ENCODE data around the gene CLEC16A.

The CLEC16A gene

GRCh38 chr16:11007714-11008280 is 63.4 kb downstream of the CLEC16A start:
- Histone ChIP-seq H3F3A (ENCODE audit: control insufficient read depth, insufficient read depth) (no peaks in the 10 kb centered on the region), H3K27ac (ENCODE audit: low read depth, low read length) (no peak overlapping the region), H3K4me1 (ENCODE audit: control insufficient read depth, low read length) (no peaks in the 10 kb centered on the region), H3K4me2 (ENCODE audit: low read length) (no peak overlapping the region), H3K9me3 (ENCODE audit: control insufficient read depth, insufficient read depth, low read length) (no peaks in the 10 kb centered on the region), H3K4me3 (ENCODE audit: low read length) (no peak overlapping the region), H3K9me2 (replicated peaks; ENCODE audit: control insufficient read depth, low read length) (no peaks in the 10 kb centered on the region), H3K27me3 (ENCODE audit: control insufficient read depth, low read length) (no peaks in the 10 kb centered on the region), H3K36me3 (ENCODE audit: control insufficient read depth, low read length) (peaks cover 15% of the 10 kb centered on the region), H4K20me1 (ENCODE audit: control insufficient read depth, insufficient read depth, low read depth, low read length) (no peaks in the 10 kb centered on the region), H3K79me2 (ENCODE audit: control insufficient read depth, low read length) (no peaks in the 10 kb centered on the region)
- TF ChIP-seq CTCF (IDR thresholded peaks at IDR 0.05; ENCODE audit: low read depth, low read length, poor library complexity, severe bottlenecking) (no peak), EZH2phosphoT487 (IDR thresholded peaks at IDR 0.05; ENCODE audit: borderline replicate concordance, low read length) (no peak)

GRCh38 chr16:11009027-11009755 is 64.8 kb downstream of the CLEC16A start:
- TF ChIP-seq EZH2phosphoT487 (IDR thresholded peaks at IDR 0.05; ENCODE audit: borderline replicate concordance, low read length) = no peak
- no peak for TF ChIP-seq CTCF (IDR thresholded peaks at IDR 0.05; ENCODE audit: low read depth, low read length, poor library complexity, severe bottlenecking)
- no peaks in the 10 kb centered on the region for H3K9me2 ChIP-seq (replicated peaks; ENCODE audit: control insufficient read depth, low read length)
- H3K36me3 ChIP-seq (ENCODE audit: control insufficient read depth, low read length) = peaks cover 9% of the 10 kb centered on the region; the same call in 1 of the 2 replicates
- H4K20me1 ChIP-seq (ENCODE audit: control insufficient read depth, insufficient read depth, low read depth, low read length) = no peaks in the 10 kb centered on the region
- no peak overlapping the region for H3K4me3 ChIP-seq (ENCODE audit: low read length)
- no peaks in the 10 kb centered on the region for H3F3A ChIP-seq (ENCODE audit: control insufficient read depth, insufficient read depth)
- H3K27me3 ChIP-seq (ENCODE audit: control insufficient read depth, low read length) = no peaks in the 10 kb centered on the region
- no peaks in the 10 kb centered on the region for H3K79me2 ChIP-seq (ENCODE audit: control insufficient read depth, low read length)
- no peaks in the 10 kb centered on the region for H3K4me1 ChIP-seq (ENCODE audit: control insufficient read depth, low read length)
- H3K4me2 ChIP-seq (ENCODE audit: low read length) = no peak overlapping the region
- no peaks in the 10 kb centered on the region for H3K9me3 ChIP-seq (ENCODE audit: control insufficient read depth, insufficient read depth, low read length)
- no peak overlapping the region for H3K27ac ChIP-seq (ENCODE audit: low read depth, low read length)

DNA sequence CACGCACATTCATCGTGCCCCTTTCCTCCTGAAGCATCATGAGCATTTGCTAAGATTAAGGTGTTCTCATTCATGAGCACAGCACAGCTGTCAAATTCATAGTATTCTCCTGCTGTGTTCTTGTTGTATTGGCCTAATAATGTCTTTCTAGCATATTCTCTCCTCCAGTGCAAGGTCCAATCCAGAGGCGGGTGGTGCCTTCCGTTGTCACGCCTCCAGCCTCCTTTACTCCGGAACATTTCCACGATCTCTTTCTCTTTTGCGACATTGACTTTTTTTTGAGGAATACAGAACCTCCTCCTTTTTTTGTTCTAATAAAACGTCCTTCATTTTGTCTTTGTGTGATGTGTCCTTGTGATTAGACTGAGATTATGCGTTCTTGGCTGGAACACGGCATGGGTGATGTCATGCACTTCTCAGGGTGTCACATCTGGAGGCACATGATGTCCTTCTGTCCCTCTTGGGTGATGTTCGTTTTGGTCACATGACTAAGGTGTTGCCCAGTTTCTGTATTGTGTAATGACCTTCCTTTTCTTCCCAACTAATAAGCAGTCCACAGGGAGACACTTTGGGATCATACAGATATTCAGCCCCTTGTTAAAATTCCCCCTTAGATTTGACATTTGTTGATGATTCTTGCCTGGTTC is 66.3 kb downstream of the CLEC16A start:
- Histone ChIP-seq H4K20me1 (ENCODE audit: control insufficient read depth, insufficient read depth, low read depth, low read length) (no peaks in the 10 kb centered on the region), H3K79me2 (ENCODE audit: control insufficient read depth, low read length) (no peaks in the 10 kb centered on the region), H3K27me3 (ENCODE audit: control insufficient read depth, low read length) (no peaks in the 10 kb centered on the region), H3K4me2 (ENCODE audit: low read length) (no peak overlapping the region), H3K9me3 (ENCODE audit: control insufficient read depth, insufficient read depth, low read length) (no peaks in the 10 kb centered on the region), H3K4me1 (ENCODE audit: control insufficient read depth, low read length) (no peaks in the 10 kb centered on the region), H3K36me3 (ENCODE audit: control insufficient read depth, low read length) (peaks cover 6% of the 10 kb centered on the region; the same call in 1 of the 2 replicates), H3K27ac (ENCODE audit: low read depth, low read length) (no peak overlapping the region), H3K4me3 (ENCODE audit: low read length) (no peak overlapping the region), H3F3A (ENCODE audit: control insufficient read depth, insufficient read depth) (no peaks in the 10 kb centered on the region), H3K9me2 (replicated peaks; ENCODE audit: control insufficient read depth, low read length) (no peaks in the 10 kb centered on the region)
- TF ChIP-seq EZH2phosphoT487 (IDR thresholded peaks at IDR 0.05; ENCODE audit: borderline replicate concordance, low read length) = no peak
- no peak for TF ChIP-seq CTCF (IDR thresholded peaks at IDR 0.05; ENCODE audit: low read depth, low read length, poor library complexity, severe bottlenecking)
